Stomach smooth muscle (tissue), 2 donors: ENCODE data around the gene AURKA.
A peak's percentile ranks its signal among the peaks of the same experiment; 100 is the strongest.

Experiments
- H3K27ac ChIP-seq: one replicate; pipeline ENCODE4 v1.7.0; 2013; ENCODE audit warnings: mild to moderate bottlenecking, low read length, inconsistent platforms
- H3K27me3 ChIP-seq, 2 donors: one replicate each; pipeline ENCODE4 v1.7.0; 2013; ENCODE audit warnings: low read length in 2 of 2; ENCODE audit not compliant: insufficient read depth in 2 of 2, control insufficient read depth in 1 of 2
- H3K36me3 ChIP-seq, 2 donors: one replicate each; pipeline ENCODE4 v1.7.0; 2013; ENCODE audit warnings: low read length in 2 of 2; ENCODE audit not compliant: control insufficient read depth in 2 of 2, insufficient read depth in 2 of 2
- H3K4me1 ChIP-seq: one replicate; pipeline ENCODE4 v1.7.0; 2013; ENCODE audit warnings: low read length; ENCODE audit not compliant: control insufficient read depth, insufficient read depth
- H3K4me3 ChIP-seq, 2 donors: one replicate each; pipeline ENCODE4 v1.7.0; 2013; ENCODE audit warnings: low read length in 2 of 2
- H3K9ac ChIP-seq, 2 donors: one replicate each; pipeline ENCODE4 v1.7.0; 2013; ENCODE audit warnings: low read length in 2 of 2, mild to moderate bottlenecking in 1 of 2
- H3K9me3 ChIP-seq, 2 donors: one replicate each; pipeline ENCODE4 v1.7.0; 2013; ENCODE audit warnings: low read length in 2 of 2; ENCODE audit not compliant: control insufficient read depth in 2 of 2
- donor health status: healthy.
- donor health status: Pancreatic carcinoma.

AURKA gene

DNA sequence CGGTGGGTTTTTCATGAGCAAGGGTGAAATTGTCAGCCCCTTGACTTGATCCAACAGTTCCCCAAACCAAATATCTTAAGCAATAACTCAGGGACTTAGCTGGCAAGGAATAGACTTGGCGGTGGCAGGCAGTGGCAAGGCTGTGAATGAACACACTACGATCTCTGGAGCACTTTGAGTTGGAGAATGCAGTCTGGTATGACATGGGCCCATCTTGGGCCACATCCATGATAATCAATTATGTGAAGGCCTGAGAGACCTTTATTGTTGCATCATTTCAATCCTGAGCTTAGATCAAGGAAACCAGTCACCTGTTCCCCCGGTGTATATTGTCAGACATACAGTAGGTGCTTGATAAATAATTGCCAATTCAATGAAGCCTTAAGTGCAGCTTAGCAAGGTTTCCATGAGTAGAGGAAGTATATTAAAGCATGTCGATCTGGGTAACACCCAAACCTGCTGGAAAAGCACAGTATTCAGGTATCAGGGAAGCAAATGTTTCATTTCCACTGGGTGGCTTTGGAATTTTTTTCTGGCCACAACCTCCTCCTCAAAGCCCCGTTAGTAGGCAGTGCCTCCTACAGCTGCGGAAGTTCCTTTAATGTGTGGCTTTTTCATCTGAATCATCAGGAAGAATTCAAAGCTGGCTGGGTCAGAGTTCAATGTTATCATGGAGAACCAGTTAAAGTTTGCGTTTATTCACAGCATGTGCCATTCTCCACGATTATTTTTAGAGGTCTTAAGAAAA, 30.2 kb upstream of the AURKA start:
- Histone ChIP-seq H3K27ac (no peak overlapping the region), H3K36me3 (no peaks in the 10 kb centered on the region), H3K9ac (no peak overlapping the region), H3K4me3 (no peak overlapping the region), H3K4me1 (no peaks in the 10 kb centered on the region), H3K9me3 (no peaks in the 10 kb centered on the region), H3K27me3 (no peaks in the 10 kb centered on the region)

DNA sequence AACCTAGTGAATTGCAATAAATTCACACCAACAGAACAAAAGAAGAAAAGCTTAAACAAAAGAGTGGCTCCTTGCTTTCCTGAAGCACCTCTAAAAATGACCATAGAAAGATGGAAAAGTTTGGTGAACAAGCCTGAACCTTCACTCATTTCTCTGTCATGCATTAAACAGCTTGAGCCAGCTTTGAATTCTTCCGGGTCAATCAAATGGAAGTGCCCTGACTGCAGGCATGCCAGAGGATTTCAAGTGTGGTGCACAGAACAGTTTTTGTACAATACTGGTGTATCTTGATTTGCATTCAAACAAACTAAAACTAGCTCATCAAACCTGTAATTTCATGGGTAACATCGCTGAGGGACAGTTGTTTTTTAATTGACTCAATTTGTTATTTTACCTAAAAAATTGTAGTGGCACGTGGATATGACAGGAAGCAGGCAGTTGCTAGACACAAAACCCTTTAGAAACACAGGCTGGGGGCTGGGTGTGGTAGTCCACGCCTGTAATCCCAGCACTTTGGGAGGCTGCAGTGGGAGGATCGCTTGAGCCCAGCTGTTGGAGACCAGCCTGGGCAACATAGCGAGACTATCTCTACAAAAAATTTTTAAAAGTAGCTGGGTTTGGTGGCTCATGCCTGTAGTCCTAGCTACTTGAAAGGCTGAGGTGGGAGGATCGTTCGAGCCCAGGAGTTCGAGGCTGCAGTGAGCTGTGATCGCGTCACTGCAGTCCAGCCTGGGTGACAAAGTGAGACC, 29.1 kb upstream of the AURKA start:
- no peaks in the 10 kb centered on the region for H3K36me3 ChIP-seq
- H3K27me3 ChIP-seq: no peaks in the 10 kb centered on the region
- H3K4me3 ChIP-seq: no peak overlapping the region
- H3K4me1 ChIP-seq: no peaks in the 10 kb centered on the region
- H3K27ac ChIP-seq: no peak overlapping the region
- H3K9me3 ChIP-seq: no peaks in the 10 kb centered on the region
- H3K9ac ChIP-seq: no peak overlapping the region

DNA sequence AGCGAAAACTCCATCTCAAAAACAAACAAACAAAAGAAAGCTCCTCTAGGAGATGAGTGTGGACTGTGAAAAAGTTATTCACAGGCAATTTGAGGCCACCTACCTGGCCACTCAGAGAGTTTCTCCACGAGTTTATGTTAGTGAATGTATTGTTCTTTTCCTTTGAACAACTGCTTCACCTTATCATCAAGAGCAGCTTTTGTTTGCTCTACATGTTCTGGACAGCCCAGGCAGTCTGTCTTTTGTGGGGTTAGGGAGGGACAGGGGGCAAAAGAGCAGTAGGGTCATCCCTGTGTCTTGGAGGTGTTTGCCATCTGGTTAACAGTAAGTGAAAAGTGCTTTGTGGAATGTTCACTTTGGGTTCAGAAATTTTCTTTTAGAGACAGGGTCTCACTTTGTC, 28.0 kb upstream of the AURKA start:
- H3K27me3 ChIP-seq: no peaks in the 10 kb centered on the region
- no peaks in the 10 kb centered on the region for H3K4me1 ChIP-seq
- no peak overlapping the region for H3K9ac ChIP-seq
- H3K9me3 ChIP-seq: no peaks in the 10 kb centered on the region
- H3K27ac ChIP-seq: no peak overlapping the region
- H3K36me3 ChIP-seq: no peaks in the 10 kb centered on the region
- no peak overlapping the region for H3K4me3 ChIP-seq

DNA sequence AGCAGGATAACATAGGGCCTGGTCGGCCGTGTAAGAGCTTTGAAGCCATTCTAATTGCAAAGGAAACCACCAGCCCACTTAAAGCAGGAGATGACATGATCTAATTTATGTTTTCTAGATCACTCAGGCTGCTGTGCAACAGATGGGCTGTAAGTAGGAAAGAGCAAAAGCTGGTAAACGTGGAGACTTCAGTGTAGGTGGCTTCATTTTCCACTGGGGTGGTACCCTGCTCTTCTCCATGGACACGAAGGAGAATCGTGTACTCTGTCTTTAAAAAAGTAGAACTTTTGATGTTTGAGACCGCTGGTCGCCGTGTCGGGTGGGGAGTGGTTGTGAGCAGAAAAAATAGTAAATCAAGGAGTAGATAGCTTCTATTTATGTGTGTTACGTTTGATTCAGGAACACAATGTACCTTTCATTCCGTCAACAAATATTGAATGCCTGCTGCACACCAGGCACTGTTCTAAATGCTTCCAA, 26.4 kb upstream of the AURKA start:
- H3K4me3 ChIP-seq: no peak overlapping the region
- no peaks in the 10 kb centered on the region for H3K27me3 ChIP-seq
- H3K9me3 ChIP-seq: no peaks in the 10 kb centered on the region
- H3K36me3 ChIP-seq: no peaks in the 10 kb centered on the region
- H3K27ac ChIP-seq: no peak overlapping the region
- H3K4me1 ChIP-seq: no peaks in the 10 kb centered on the region
- H3K9ac ChIP-seq: no peak overlapping the region

DNA sequence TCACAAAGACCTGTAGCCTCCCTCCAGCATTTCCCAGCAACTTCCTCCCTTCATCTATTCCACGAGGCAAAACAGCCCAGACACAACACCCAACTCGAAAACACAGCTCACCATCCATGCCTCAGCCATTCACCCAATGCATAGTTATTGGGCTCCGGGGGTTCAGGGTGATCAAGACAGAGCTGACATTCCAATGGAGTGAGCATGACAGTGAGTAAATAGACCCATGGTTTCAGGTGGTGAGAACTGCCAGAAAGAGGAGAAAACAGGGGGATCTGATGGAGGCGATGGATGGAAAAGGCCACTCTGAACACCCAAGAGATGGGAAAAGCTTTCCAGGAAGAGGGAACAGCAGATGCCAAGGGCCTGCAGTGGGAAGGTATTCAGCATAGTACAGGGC, 25.9 kb upstream of the AURKA start:
- H3K27me3 ChIP-seq: no peaks in the 10 kb centered on the region
- H3K4me3 ChIP-seq: no peak overlapping the region
- no peaks in the 10 kb centered on the region for H3K4me1 ChIP-seq
- no peak overlapping the region for H3K27ac ChIP-seq
- H3K36me3 ChIP-seq: no peaks in the 10 kb centered on the region
- H3K9me3 ChIP-seq: no peaks in the 10 kb centered on the region
- H3K9ac ChIP-seq: no peak overlapping the region

DNA sequence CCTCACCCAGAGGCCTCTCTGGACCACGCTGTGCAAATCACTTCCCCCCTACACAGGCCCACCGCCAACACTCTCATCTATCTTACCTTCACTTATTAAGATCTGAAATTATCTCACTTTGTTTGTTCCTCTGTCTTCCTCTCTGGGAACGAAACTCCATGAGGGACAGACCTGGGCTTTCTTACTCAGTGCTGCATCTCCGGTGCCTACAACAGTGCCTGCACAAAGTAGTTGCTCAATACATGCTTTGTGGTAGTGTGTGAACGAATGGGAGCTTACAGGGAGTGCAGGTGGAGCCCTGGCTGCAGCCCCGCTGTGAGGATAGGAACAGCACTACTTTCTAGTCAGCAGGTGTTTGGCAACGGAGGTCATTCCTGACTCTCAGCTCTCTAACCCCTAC, 25.4 kb upstream of the AURKA start:
- Histone ChIP-seq H3K27ac (no peak overlapping the region), H3K4me3 (no peak overlapping the region), H3K36me3 (no peaks in the 10 kb centered on the region), H3K4me1 (no peaks in the 10 kb centered on the region), H3K27me3 (no peaks in the 10 kb centered on the region), H3K9me3 (no peaks in the 10 kb centered on the region), H3K9ac (no peak overlapping the region)

DNA sequence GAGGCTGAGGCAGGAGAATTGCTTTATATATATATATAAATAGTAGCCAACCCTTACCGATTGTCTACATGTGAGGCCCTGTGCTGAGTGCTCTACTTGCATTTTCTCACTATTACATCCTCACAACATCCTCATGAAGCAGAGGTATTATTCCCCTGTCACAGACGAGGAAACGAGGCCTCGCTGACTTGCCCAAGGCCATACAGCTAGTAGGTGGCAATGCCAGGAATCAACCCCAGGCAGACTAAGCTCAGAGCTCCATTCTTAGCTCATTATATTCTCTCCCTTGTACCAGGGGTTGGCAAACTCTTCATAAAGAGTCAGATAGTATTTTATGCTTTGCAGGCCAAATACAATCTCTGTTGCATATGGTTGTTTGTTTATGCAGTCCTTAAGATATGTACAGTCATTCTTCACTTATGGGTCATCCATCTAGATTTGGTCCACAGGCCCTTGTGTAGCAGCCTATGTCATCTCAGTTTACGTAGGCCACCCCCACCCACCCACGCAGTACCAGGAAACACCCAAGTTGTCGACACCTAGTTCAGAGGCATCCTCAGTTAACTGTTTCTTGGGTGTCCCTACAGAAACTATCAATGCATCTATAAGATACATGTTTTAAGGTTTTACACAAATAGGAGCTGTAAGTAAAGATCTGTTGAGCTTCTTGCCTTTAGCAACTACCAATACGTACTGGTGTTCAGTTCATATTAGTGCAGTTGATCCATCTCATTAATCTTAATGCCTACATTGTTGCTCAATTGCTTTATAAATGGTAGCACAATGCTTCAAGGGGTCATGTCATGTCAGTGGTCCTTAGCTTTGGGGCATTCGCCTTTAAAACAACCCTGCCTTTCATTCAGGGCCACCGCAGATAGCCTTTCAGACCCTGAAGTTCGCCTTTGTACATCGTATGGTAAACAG, 23.1 kb upstream of the AURKA start:
- Histone ChIP-seq H3K27ac (no peak overlapping the region), H3K27me3 (no peaks in the 10 kb centered on the region), H3K4me3 (no peak overlapping the region), H3K4me1 (peaks cover 6% of the 10 kb centered on the region), H3K9ac (no peak overlapping the region), H3K36me3 (no peaks in the 10 kb centered on the region), H3K9me3 (no peaks in the 10 kb centered on the region)

DNA sequence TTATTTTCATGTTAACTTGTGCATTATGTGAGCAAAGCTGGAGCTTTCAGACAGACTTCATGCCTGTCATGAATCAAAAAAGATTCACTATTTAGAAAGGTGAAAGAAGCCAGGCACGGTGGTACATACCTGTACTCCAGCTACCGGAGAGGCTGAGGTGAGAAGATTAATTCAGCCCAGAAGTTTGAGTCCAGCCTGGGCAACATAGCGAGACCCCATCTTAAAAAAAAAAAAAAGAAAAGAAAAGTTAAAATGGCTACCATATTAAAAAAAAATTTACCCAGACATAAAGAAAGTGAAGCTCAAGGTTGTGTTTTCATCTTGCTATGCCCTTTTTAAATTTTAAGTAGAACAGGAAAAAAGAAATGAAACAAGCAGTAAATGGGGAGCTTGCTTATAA, 20.9 kb upstream of the AURKA start:
- Histone ChIP-seq H3K4me3 (peak overlapping the region; percentile 2 to 35), H3K27ac (no peak overlapping the region), H3K36me3 (peaks cover 0 to 4% of the 10 kb centered on the region in 2 donors), H3K4me1 (peaks cover 6% of the 10 kb centered on the region), H3K27me3 (no peaks in the 10 kb centered on the region), H3K9me3 (no peaks in the 10 kb centered on the region), H3K9ac (no peak overlapping the region)

DNA sequence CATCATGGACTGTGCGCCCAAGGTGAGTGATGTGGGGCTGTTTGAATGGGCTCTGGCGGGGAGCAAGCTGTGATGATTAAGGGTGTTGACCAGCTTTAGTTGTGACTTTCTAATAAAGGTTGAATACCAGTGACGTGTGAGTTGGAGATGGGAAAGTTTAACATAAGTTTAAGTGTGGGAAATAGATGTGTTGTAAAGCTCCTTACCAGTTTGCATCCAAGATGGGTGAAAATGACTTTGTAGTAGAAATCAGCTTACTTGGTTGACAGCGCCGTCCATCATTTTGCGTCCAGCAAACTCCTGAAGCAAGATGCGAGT, 20.4 kb upstream of the AURKA start:
- H3K9ac ChIP-seq: no peak overlapping the region
- H3K9me3 ChIP-seq: no peaks in the 10 kb centered on the region
- H3K4me3 ChIP-seq: peak overlapping the region; percentile 2 to 35
- no peaks in the 10 kb centered on the region for H3K27me3 ChIP-seq
- H3K36me3 ChIP-seq: peaks cover 3 to 9% of the 10 kb centered on the region in 2 donors
- H3K4me1 ChIP-seq: peaks cover 6% of the 10 kb centered on the region
- H3K27ac ChIP-seq: peak overlapping the region; percentile 53

DNA sequence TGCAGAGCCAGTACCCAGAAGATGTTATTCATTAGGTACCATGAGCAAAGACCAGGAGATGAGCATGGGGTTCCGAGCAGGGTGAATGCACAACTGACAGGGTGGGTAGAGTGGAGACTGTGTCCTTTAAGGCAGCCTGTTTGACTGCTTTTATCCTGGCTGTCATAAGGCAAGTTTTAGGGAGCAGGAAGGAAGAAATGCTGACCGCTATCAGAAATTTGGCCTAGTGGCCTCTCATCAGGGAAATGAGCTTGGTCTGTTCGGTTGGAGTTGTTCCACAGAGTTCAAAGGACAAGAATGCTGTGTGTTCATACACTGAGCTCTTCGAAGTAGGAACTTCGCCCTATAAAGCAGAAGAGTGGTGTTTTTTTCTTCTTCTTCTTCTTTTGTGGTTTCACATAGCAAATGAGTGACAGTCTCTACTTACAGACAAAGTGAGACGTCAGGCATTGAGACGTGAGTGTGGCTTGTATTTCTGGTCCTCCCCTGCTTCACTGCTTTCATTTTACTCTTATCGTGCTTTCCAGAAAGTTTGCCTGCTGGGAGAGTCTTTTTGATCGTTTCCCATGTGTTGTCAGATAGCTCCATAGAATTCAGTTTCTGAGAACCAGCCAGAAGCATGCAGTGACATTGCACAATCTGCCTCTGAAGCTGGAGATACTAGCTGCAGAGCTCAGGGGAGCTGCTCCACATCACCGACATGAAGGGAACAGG, 19.9 kb upstream of the AURKA start, which contains the start of gene CASS4:
Gene CASS4, plus strand, starts transcription at position 502 of the 714 bp plus-strand sequence. Its CDS starts 199 bp downstream, at position 701.
- no peaks in the 10 kb centered on the region for H3K9me3 ChIP-seq
- peaks cover 8 to 13% of the 10 kb centered on the region in 2 donors for H3K36me3 ChIP-seq
- peaks cover 6% of the 10 kb centered on the region for H3K4me1 ChIP-seq
- H3K4me3 ChIP-seq: peak within 1 kb of the TSS; percentile 2 to 35
- peak within 1 kb of the TSS in 1 of 2 donors; percentile 4 for H3K9ac ChIP-seq
- H3K27ac ChIP-seq: peak within 1 kb of the TSS; percentile 53
- H3K27me3 ChIP-seq: no peaks in the 10 kb centered on the region
